Right lobe of liver (tissue), 6 donors: Measurements from ENCODE around the gene POLR3H. TPM values are rescaled to one million over a fixed set of nuclear protein-coding genes. Genes with fewer than 3 reads are reported as not detected.

Source experiments
- ATAC-seq, 4 donors: fragments of 200-7000 bp; cut with Tn5 transposase; one replicate each; pipeline ENCODE4 v1.9.1; 2020; ENCODE audit warnings: mild to moderate bottlenecking in 4 of 4, moderate library complexity in 4 of 4
- DNase-seq, 3 donors: peaks; one replicate each; pipeline ENCODE4 v3.0.0-alpha.2; 2020
- H3K27ac ChIP-seq, 3 donors: fragments of 200-600 bp; one replicate each; pipeline ENCODE4 v1.8.0; 2022
- H3K27me3 ChIP-seq, 2 donors: fragments of 200-600 bp; one replicate each; pipeline ENCODE4 v1.8.0; 2022
- H3K36me3 ChIP-seq, 4 donors: fragments of 200-600 bp; sonication (generic) in 1 of 4; one replicate each; pipeline versions ENCODE4 v1.5.1 to v1.8.0; 2017 to 2022; ENCODE audit warnings: control low read depth in 1 of 4
- H3K4me1 ChIP-seq, 4 donors: fragments of 200-600 bp; sonication (generic) in 1 of 4; one replicate each; pipeline versions ENCODE4 v1.5.1 to v1.8.0; 2017 to 2022; ENCODE audit warnings: control low read depth in 1 of 4
- H3K4me3 ChIP-seq, 3 donors: fragments of 200-600 bp; one replicate each; pipeline ENCODE4 v1.8.0; 2022
- H3K9me3 ChIP-seq, 4 donors: fragments of 200-600 bp; sonication (generic) in 1 of 4; one replicate each; pipeline versions ENCODE4 v1.5.1 to v1.8.0; 2017 to 2022; ENCODE audit warnings: control low read depth in 1 of 4
- CTCF ChIP-seq, 4 donors: fragments of 200-600 bp in 3 of 4; fragments of 450-650 bp in 1 of 4; IDR thresholded peaks; one replicate each; pipeline versions ENCODE4 v1.5.1 to v1.8.0; 2016 to 2022; ENCODE audit warnings: antibody characterized with exemption in 4 of 4, mild to moderate bottlenecking in 2 of 4
- POLR2A ChIP-seq: fragments of 450-650 bp; IDR thresholded peaks from one replicate; pipeline ENCODE4 v1.6.1; 2017; ENCODE audit warnings: antibody characterized with exemption, mild to moderate bottlenecking
- WGBS: methylation state at CpG from one replicate; pipeline ENCODE4 v1.1.6; 2018; ENCODE audit warnings: low coverage, low lambda C conversion rate; ENCODE audit not compliant: insufficient coverage; ENCODE audit errors: missing lambda C conversion rate; 5-methylcytosine and 5-hydroxymethylcytosine counted together
- intact Hi-C, 2 donors: fragments of 100-400 bp; cut with DNase I; formaldehyde crosslinking; loops; one replicate each; pipeline versions ENCODE4 v1.11.2 to v1.14.1; 2022
- total RNA-seq, 6 experiments: library from RNA; depleted of rRNA in 2 of 6; stranded (reverse); fragments of >200 nt in 2 of 6; fragmentation: NEBNext Ultra II Directional in 3 of 6; extraction: Animal tissue kit (Norgen Biotek cat#: 25700) in 3 of 6; gene quantifications; one replicate each; pipeline versions ENCODE4 v1.1.0 to v1.2.4, GENCODE V29; 2016 to 2023
- donor health status: DM: no; HTN: yes; CAD: no.
- donor health status: DM: no; HTN: no; CAD: no.
- donor health status: DM: no; HTN: no; CAD: no.
- donor health status: DM: no; HTN: yes; CAD: no.
- donor health status: DM: no; HTN: yes; CAD: no.

POLR3H gene
- total RNA-seq, 6 experiments from 2014 or later: 9.5 to 23.0 (median 18.0) TPM

- Histone ChIP-seq H3K4me1 (no peaks in the 10 kb centered on the region), H3K27me3 (no peaks in the 10 kb centered on the region), H3K27ac (no peak overlapping the region), H3K4me3 (no peak overlapping the region), H3K36me3 (peaks cover 0 to 51% (median 16%) of the 10 kb centered on the region in 4 donors), H3K9me3 (no peaks in the 10 kb centered on the region)
- ATAC-seq (no peak), DNase-seq (no peak)
- 83% methylated on average over 1 of the region's 12 CpGs for WGBS
- intact Hi-C loops: no loop called here
- TF ChIP-seq POLR2A (no peak), CTCF (IDR thresholded peaks at IDR 0.05) (no peak)
Observed at GRCh38 chr22:41579297-41579996, 35.2 kb upstream of the POLR3H start.

GRCh38 chr22:41578818-41579217 is 34.5 kb upstream of the POLR3H start:
- DNase-seq: no peak
- no peak overlapping the region for H3K27ac ChIP-seq
- WGBS: 92% methylated on average over 6 of the region's 9 CpGs
- ATAC-seq: no peak
- no peak overlapping the region for H3K4me3 ChIP-seq
- peaks cover 0 to 45% (median 15%) of the 10 kb centered on the region in 4 donors for H3K36me3 ChIP-seq
- intact Hi-C loops: no loop called here
- no peaks in the 10 kb centered on the region for H3K4me1 ChIP-seq
- no peaks in the 10 kb centered on the region for H3K9me3 ChIP-seq
- TF ChIP-seq POLR2A: no peak
- TF ChIP-seq CTCF (IDR thresholded peaks at IDR 0.05): no peak
- no peaks in the 10 kb centered on the region for H3K27me3 ChIP-seq

- Histone ChIP-seq H3K27ac (no peak overlapping the region), H3K4me3 (no peak overlapping the region), H3K4me1 (no peaks in the 10 kb centered on the region), H3K9me3 (no peaks in the 10 kb centered on the region), H3K36me3 (peaks cover 0 to 40% (median 11%) of the 10 kb centered on the region in 4 donors), H3K27me3 (no peaks in the 10 kb centered on the region)
- 87% methylated on average over 5 of the region's 8 CpGs for WGBS
- TF ChIP-seq CTCF (IDR thresholded peaks at IDR 0.05) (no peak), POLR2A (no peak)
- DNase-seq: no peak
- intact Hi-C loops: no loop called here
- ATAC-seq: no peak
Observed at GRCh38 chr22:41578114-41578513, 33.8 kb upstream of the POLR3H start.

GRCh38 chr22:41576877-41577276 is 32.6 kb upstream of the POLR3H start:
- peak in 2 of 3 donors; percentile 59 to 67 for DNase-seq
- peaks cover 0 to 28% (median 9%) of the 10 kb centered on the region in 4 donors for H3K36me3 ChIP-seq
- 66% methylated on average over 5 of the region's 9 CpGs for WGBS
- H3K9me3 ChIP-seq: no peaks in the 10 kb centered on the region
- ATAC-seq: peak; percentile 63 to 80 (median 78)
- H3K27me3 ChIP-seq: no peaks in the 10 kb centered on the region
- TF ChIP-seq POLR2A: no peak
- TF ChIP-seq CTCF (IDR thresholded peaks at IDR 0.05): peak; percentile 51 to 70 (median 61)
- no peak overlapping the region for H3K4me3 ChIP-seq
- H3K4me1 ChIP-seq: no peaks in the 10 kb centered on the region
- no peak overlapping the region for H3K27ac ChIP-seq
- intact Hi-C loops: no loop called here
